ENCODE data around the gene RBM6. TPM values are rescaled to one million over a fixed set of nuclear protein-coding genes. Genes with fewer than 3 reads are reported as not detected.
A peak's percentile ranks its signal among the peaks of the same experiment; 100 is the strongest.

Gene RBM6
- polyA plus RNA-seq, 1 of the 3 experiments (the other 2 are of a cell fraction), result 67.4 TPM

DNA sequence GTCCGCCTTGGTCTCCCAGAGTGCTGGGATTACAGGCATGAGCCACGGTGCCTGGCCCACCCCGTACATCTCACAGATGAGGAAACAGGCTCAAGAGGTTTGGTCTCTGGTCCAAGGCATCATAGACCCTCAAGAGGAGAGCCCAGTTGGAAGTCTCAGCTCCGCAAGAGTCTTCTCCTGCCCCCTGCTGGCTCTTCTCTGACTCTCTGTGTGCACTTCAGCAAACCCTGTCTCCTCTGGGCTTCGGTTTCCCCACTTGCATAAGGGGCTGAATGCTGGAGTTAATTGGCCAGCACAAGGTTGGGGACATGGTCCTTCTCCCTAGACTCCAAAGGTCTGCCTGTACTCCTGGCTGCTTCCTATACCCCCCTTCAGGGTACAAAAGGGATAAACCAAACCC, 40.1 kb upstream of the RBM6 start:
- H3K27ac ChIP-seq (ENCODE audit: low read depth in 2 of 2, low read length in 1 of 2), result no peak overlapping the region
- H3K4me1 ChIP-seq (ENCODE audit: control insufficient read depth in 1 of 2, insufficient read depth in 2 of 2, low read depth in 1 of 2, low read length in 1 of 2), result peaks cover 0 to 6% of the 10 kb centered on the region in 2 experiments; a peak in 1 of 4 replicates
- no peaks in the 10 kb centered on the region for H3K79me2 ChIP-seq (ENCODE audit: insufficient read depth)
- no peaks in the 10 kb centered on the region for H3K9me3 ChIP-seq
- no peaks in the 10 kb centered on the region for H4K20me1 ChIP-seq (ENCODE audit: insufficient read depth)
- ChIA-PET POLR2A (interaction anchor here (0.7 to 1.0 kb wide), 2 partner anchors 97 to 98 kb away, joined by 3 to 5 read pairs; partner anchors contain the start of gene INKA1), CTCF (interaction anchor here (0.6 to 4.5 kb wide), 11 partner anchors 10 to 198 kb away, joined by 3 to 26 read pairs (median 5); partner anchors contain the start of genes CDHR4 and INKA1)
- H3F3A ChIP-seq (replicated peaks; ENCODE audit: insufficient read depth), result no peaks in the 10 kb centered on the region
- WGBS (ENCODE audit: low lambda C conversion rate), result 81% methylated on average over 4 of the region's 5 CpGs
- H3K9ac ChIP-seq, result no peak overlapping the region
- TF ChIP-seq, protein P1, sequence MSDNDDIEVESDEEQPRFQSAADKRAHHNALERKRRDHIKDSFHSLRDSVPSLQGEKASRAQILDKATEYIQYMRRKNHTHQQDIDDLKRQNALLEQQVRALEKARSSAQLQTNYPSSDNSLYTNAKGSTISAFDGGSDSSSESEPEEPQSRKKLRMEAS (IDR thresholded peaks at IDR 0.05; ENCODE audit: low read depth), result no peak
- TF ChIP-seq, protein P2, sequence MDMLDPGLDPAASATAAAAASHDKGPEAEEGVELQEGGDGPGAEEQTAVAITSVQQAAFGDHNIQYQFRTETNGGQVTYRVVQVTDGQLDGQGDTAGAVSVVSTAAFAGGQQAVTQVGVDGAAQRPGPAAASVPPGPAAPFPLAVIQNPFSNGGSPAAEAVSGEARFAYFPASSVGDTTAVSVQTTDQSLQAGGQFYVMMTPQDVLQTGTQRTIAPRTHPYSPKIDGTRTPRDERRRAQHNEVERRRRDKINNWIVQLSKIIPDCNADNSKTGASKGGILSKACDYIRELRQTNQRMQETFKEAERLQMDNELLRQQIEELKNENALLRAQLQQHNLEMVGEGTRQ (IDR thresholded peaks at IDR 0.05; ENCODE audit: borderline replicate concordance, low read depth, low read length), result no peak
- TF ChIP-seq TCF12 (IDR thresholded peaks at IDR 0.05) (no peak), RAD21 (IDR thresholded peaks at IDR 0.05; ENCODE audit: low read length) (peak; percentile 60), FOSL2 (IDR thresholded peaks at IDR 0.05; ENCODE audit: borderline replicate concordance, low read depth) (no peak), SIN3A (IDR thresholded peaks at IDR 0.05; ENCODE audit: borderline replicate concordance, low read depth, low read length) (no peak), EP300 (IDR thresholded peaks at IDR 0.05; ENCODE audit: borderline replicate concordance in 1 of 2, low read depth in 1 of 2, low read length in 1 of 2) (no peak), ELF1 (IDR thresholded peaks at IDR 0.05) (no peak), POLR2AphosphoS5 (IDR thresholded peaks at IDR 0.05; ENCODE audit: low read depth, low read length) (no peak), TAF1 (IDR thresholded peaks at IDR 0.05; ENCODE audit: borderline replicate concordance, low read depth, low read length) (no peak), CHD2 (IDR thresholded peaks at IDR 0.05; ENCODE audit: low read length, partially characterized antibody) (no peak), RXRA (IDR thresholded peaks at IDR 0.05; ENCODE audit: borderline replicate concordance, low read depth) (no peak), SMC3 (IDR thresholded peaks at IDR 0.05; ENCODE audit: low read depth, low read length) (peak; percentile 42), FOXM1 (IDR thresholded peaks at IDR 0.05; ENCODE audit: low read depth) (no peak)
- TF ChIP-seq, protein P3, sequence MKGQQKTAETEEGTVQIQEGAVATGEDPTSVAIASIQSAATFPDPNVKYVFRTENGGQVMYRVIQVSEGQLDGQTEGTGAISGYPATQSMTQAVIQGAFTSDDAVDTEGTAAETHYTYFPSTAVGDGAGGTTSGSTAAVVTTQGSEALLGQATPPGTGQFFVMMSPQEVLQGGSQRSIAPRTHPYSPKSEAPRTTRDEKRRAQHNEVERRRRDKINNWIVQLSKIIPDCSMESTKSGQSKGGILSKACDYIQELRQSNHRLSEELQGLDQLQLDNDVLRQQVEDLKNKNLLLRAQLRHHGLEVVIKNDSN (IDR thresholded peaks at IDR 0.05; ENCODE audit: borderline replicate concordance, low read depth), result no peak
- TF ChIP-seq, protein P4, sequence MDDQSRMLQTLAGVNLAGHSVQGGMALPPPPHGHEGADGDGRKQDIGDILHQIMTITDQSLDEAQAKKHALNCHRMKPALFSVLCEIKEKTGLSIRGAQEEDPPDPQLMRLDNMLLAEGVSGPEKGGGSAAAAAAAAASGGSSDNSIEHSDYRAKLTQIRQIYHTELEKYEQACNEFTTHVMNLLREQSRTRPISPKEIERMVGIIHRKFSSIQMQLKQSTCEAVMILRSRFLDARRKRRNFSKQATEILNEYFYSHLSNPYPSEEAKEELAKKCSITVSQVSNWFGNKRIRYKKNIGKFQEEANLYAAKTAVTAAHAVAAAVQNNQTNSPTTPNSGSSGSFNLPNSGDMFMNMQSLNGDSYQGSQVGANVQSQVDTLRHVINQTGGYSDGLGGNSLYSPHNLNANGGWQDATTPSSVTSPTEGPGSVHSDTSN (IDR thresholded peaks at IDR 0.05), result no peak
- TF ChIP-seq, protein P5, sequence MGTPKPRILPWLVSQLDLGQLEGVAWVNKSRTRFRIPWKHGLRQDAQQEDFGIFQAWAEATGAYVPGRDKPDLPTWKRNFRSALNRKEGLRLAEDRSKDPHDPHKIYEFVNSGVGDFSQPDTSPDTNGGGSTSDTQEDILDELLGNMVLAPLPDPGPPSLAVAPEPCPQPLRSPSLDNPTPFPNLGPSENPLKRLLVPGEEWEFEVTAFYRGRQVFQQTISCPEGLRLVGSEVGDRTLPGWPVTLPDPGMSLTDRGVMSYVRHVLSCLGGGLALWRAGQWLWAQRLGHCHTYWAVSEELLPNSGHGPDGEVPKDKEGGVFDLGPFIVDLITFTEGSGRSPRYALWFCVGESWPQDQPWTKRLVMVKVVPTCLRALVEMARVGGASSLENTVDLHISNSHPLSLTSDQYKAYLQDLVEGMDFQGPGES (IDR thresholded peaks at IDR 0.05; ENCODE audit: low read depth, low read length), result no peak
- TF ChIP-seq, protein P6, sequence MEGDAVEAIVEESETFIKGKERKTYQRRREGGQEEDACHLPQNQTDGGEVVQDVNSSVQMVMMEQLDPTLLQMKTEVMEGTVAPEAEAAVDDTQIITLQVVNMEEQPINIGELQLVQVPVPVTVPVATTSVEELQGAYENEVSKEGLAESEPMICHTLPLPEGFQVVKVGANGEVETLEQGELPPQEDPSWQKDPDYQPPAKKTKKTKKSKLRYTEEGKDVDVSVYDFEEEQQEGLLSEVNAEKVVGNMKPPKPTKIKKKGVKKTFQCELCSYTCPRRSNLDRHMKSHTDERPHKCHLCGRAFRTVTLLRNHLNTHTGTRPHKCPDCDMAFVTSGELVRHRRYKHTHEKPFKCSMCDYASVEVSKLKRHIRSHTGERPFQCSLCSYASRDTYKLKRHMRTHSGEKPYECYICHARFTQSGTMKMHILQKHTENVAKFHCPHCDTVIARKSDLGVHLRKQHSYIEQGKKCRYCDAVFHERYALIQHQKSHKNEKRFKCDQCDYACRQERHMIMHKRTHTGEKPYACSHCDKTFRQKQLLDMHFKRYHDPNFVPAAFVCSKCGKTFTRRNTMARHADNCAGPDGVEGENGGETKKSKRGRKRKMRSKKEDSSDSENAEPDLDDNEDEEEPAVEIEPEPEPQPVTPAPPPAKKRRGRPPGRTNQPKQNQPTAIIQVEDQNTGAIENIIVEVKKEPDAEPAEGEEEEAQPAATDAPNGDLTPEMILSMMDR (IDR thresholded peaks at IDR 0.05), result peak; percentile 27; the same call in 1 of the 2 replicates
- no peaks in the 10 kb centered on the region for H3K27me3 ChIP-seq (ENCODE audit: insufficient read depth)
- peak; percentile 58 for DNase-seq
- no peak overlapping the region for H3K4me2 ChIP-seq
- no peak overlapping the region for H2AFZ ChIP-seq (ENCODE audit: low read depth)
- no peaks in the 10 kb centered on the region for H3K9me2 ChIP-seq
- H3K4me3 ChIP-seq (ENCODE audit: low read depth in 2 of 2, low read length in 1 of 2), result no peak overlapping the region
- no peaks in the 10 kb centered on the region for H3K36me3 ChIP-seq (replicated peaks in 1 of 2; ENCODE audit: control insufficient read depth in 1 of 2, insufficient read depth in 2 of 2, low read length in 1 of 2)
